ENCODE measurements around the gene SAMD3. TPM values are rescaled to one million over a fixed set of nuclear protein-coding genes. Genes with fewer than 3 reads are reported as not detected.

The SAMD3 gene
- total RNA-seq, 1 donor from 2014 or later, result 0.35 TPM

DNA sequence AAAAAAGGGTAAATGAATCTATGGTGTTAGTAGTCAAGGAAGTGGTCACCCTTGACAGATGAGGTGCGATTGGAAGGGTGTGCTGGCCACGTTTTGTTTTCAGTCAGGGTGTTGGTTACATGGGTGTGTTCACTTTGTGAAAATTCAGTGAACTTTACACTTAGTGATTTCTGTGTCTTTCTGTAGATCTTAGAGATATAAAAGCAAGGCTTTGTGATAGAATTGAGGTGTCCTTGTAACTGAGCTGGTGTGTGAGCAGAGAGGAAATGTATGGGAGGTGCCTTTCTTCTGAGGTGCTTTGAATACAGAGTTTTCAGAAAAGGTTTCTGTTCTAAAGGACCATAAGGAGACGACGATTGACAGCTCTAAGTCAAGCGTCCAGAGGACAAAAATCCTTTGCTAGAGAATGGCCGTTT is 90.5 kb downstream of the SAMD3 start:
- H3K36me3 Mint-ChIP-seq (ENCODE audit: low read depth), result peaks cover 7% of the 10 kb centered on the region
- DNase-seq (ENCODE audit: low spot score), result no peak
- no peaks in the 10 kb centered on the region for H3K9me3 Mint-ChIP-seq (ENCODE audit: low read depth)
- peaks cover 9% of the 10 kb centered on the region for H3K4me1 Mint-ChIP-seq (ENCODE audit: low read depth)
- no peak overlapping the region for H3K4me3 Mint-ChIP-seq (ENCODE audit: unreplicated experiment)
- H3K27ac Mint-ChIP-seq (ENCODE audit: unreplicated experiment), result no peak overlapping the region
- no peaks in the 10 kb centered on the region for H3K27me3 Mint-ChIP-seq (ENCODE audit: low read depth)
- TF ChIP-seq, protein P1, sequence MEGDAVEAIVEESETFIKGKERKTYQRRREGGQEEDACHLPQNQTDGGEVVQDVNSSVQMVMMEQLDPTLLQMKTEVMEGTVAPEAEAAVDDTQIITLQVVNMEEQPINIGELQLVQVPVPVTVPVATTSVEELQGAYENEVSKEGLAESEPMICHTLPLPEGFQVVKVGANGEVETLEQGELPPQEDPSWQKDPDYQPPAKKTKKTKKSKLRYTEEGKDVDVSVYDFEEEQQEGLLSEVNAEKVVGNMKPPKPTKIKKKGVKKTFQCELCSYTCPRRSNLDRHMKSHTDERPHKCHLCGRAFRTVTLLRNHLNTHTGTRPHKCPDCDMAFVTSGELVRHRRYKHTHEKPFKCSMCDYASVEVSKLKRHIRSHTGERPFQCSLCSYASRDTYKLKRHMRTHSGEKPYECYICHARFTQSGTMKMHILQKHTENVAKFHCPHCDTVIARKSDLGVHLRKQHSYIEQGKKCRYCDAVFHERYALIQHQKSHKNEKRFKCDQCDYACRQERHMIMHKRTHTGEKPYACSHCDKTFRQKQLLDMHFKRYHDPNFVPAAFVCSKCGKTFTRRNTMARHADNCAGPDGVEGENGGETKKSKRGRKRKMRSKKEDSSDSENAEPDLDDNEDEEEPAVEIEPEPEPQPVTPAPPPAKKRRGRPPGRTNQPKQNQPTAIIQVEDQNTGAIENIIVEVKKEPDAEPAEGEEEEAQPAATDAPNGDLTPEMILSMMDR (IDR thresholded peaks at IDR 0.05), result no peak

DNA sequence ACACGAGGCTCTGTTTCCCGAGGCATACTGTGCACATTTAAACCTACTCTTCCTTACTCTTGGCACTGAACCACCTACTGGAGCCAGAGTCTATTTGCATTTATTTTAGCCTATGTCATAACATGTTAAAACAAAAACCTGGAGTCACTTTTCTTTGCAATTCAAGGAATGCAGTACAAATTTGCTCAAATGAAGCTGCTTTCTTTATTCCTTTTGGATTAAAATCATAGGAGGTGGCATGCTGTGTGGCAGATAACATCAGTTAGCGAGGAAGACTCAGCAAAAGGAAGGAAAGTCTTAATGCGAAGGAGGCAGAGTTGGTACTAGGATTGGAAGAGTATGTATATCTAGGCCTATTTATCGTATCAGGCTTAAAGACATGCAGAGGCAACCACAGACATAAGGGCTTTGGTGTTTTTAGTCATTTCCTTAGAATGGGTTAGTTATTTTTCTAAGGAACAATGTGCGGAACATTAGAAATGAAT is 92.9 kb downstream of the SAMD3 start:
- no peak for DNase-seq (ENCODE audit: low spot score)
- no peak overlapping the region for H3K4me3 Mint-ChIP-seq (ENCODE audit: unreplicated experiment)
- no peak overlapping the region for H3K27ac Mint-ChIP-seq (ENCODE audit: unreplicated experiment)
- peaks cover 1% of the 10 kb centered on the region for H3K36me3 Mint-ChIP-seq (ENCODE audit: low read depth)
- peaks cover 9% of the 10 kb centered on the region for H3K4me1 Mint-ChIP-seq (ENCODE audit: low read depth)
- no peaks in the 10 kb centered on the region for H3K27me3 Mint-ChIP-seq (ENCODE audit: low read depth)
- TF ChIP-seq, protein P1 (IDR thresholded peaks at IDR 0.05), result no peak
- H3K9me3 Mint-ChIP-seq (ENCODE audit: low read depth), result no peaks in the 10 kb centered on the region

DNA sequence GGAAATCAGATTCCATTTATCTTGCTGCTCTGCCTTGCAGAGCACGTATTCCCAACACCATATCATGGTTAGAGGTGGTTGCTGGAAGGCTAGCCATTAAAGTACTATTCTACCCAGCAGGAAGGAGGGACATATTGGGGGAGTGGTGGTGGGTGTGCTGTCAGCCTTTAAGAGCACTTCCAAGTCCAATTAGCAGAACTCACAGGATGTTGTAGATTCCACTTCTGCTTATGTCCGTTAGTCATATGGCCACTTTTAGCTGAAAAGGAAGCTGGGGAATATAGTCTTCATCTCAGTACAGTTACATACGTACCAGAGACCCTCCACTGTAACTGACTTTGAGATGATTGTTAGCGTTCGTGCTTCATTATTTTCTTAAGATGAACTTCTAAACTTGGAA is 94.4 kb downstream of the SAMD3 start:
- H3K27ac Mint-ChIP-seq (ENCODE audit: unreplicated experiment), result no peak overlapping the region
- peaks cover 9% of the 10 kb centered on the region for H3K4me1 Mint-ChIP-seq (ENCODE audit: low read depth)
- TF ChIP-seq, protein P1 (IDR thresholded peaks at IDR 0.05), result no peak
- H3K36me3 Mint-ChIP-seq (ENCODE audit: low read depth), result no peaks in the 10 kb centered on the region
- H3K4me3 Mint-ChIP-seq (ENCODE audit: unreplicated experiment), result no peak overlapping the region
- no peaks in the 10 kb centered on the region for H3K27me3 Mint-ChIP-seq (ENCODE audit: low read depth)
- no peaks in the 10 kb centered on the region for H3K9me3 Mint-ChIP-seq (ENCODE audit: low read depth)
- no peak for DNase-seq (ENCODE audit: low spot score)

DNA sequence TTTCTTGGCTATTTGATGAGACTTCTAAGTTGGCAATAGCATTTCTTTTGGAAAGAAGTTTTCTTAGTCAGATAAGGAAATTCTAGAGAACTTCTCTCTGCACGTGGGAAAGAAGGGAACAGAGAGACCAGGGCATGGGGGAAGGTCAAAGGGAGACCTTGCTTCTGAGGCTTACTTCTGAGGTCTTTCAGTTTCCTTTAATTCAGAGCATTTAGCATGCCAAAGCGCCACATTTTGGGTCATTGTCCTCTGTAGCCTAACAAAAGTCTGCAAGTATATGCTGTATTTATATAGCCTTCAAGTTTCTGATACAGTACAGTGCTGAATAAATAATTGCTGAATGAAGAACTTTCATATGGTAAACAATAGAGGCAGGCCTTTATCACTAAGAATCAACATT is 95.6 kb downstream of the SAMD3 start:
- H3K4me1 Mint-ChIP-seq (ENCODE audit: low read depth), result peaks cover 9% of the 10 kb centered on the region
- H3K36me3 Mint-ChIP-seq (ENCODE audit: low read depth), result no peaks in the 10 kb centered on the region
- DNase-seq (ENCODE audit: low spot score), result no peak
- no peak overlapping the region for H3K4me3 Mint-ChIP-seq (ENCODE audit: unreplicated experiment)
- no peak overlapping the region for H3K27ac Mint-ChIP-seq (ENCODE audit: unreplicated experiment)
- TF ChIP-seq, protein P1 (IDR thresholded peaks at IDR 0.05), result no peak
- no peaks in the 10 kb centered on the region for H3K9me3 Mint-ChIP-seq (ENCODE audit: low read depth)
- H3K27me3 Mint-ChIP-seq (ENCODE audit: low read depth), result no peaks in the 10 kb centered on the region

DNA sequence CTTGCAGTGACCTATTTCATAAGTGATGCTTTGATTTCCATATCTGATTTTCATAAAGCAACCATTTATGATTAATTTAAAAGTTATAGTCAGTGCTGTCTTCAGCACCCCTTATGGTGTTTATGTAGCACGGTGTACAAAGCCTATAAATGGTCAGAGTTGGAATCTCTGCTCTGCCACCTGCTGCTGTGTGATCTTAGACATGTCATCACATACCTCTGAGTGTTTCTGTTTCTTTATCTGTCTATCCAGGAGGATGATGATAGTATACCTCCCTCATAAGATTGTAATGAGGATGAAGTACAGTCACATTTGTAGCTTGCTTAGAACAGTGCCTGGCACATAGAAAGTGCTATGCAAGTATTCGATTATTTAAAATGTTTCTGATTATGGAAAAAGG is 100.5 kb downstream of the SAMD3 start:
- no peak for DNase-seq (ENCODE audit: low spot score)
- no peaks in the 10 kb centered on the region for H3K36me3 Mint-ChIP-seq (ENCODE audit: low read depth)
- no peaks in the 10 kb centered on the region for H3K27me3 Mint-ChIP-seq (ENCODE audit: low read depth)
- H3K4me3 Mint-ChIP-seq (ENCODE audit: unreplicated experiment), result no peak overlapping the region
- TF ChIP-seq, protein P1 (IDR thresholded peaks at IDR 0.05), result no peak
- H3K9me3 Mint-ChIP-seq (ENCODE audit: low read depth), result no peaks in the 10 kb centered on the region
- no peak overlapping the region for H3K27ac Mint-ChIP-seq (ENCODE audit: unreplicated experiment)
- H3K4me1 Mint-ChIP-seq (ENCODE audit: low read depth), result no peaks in the 10 kb centered on the region
